Caco-2 (cell line): ENCODE measurements around the gene CDH13. TPM values are rescaled to one million over a fixed set of nuclear protein-coding genes. Genes with fewer than 3 reads are reported as not detected.

ENCODE experiments used
- BruUV-seq: library from RNA; stranded (reverse); fragments of 400-500 nt; replicated peaks from 2 replicates; lab custom pipeline; 2021; lab: Mats Ljungman, UMichigan
- CTCF ChIA-PET: fragments of 300-600 bp; sonication (Branson Sonifier 250); formaldehyde crosslinking; loops from one replicate; lab custom pipeline; 2022; ENCODE audit warnings: antibody characterized with exemption; lab: Charles Lee
- POLR2A ChIA-PET: fragments of 300-600 bp; sonication (Branson Sonifier 250); formaldehyde crosslinking; loops from one replicate; lab custom pipeline; 2022; ENCODE audit warnings: antibody characterized with exemption; lab: Charles Lee
- DNase-seq, 2 experiments: peaks; one replicate each; pipeline versions ENCODE4 v3.0.0 to v3.0.0-alpha.2; 2020 to 2022
- H3K27me3 ChIP-seq: replicated peaks from 2 replicates; pipeline ENCODE4 v1.6.0; 2011; ENCODE audit warnings: low read length; ENCODE audit not compliant: control insufficient read depth, insufficient read depth
- H3K36me3 ChIP-seq: 2 replicates; pipeline ENCODE4 v1.5.1; 2011; ENCODE audit warnings: low read length; ENCODE audit not compliant: control insufficient read depth, insufficient read depth
- H3K4me1 ChIP-seq: fragments of 250-450 bp; sonication (Bioruptor Pico); 2 replicates; pipeline ENCODE4 v1.5.1; 2020; ENCODE audit warnings: mild to moderate bottlenecking
- H3K4me3 ChIP-seq: 2 replicates; pipeline ENCODE4 v1.5.1; 2011; ENCODE audit warnings: low read depth, mild to moderate bottlenecking, control low read depth, low read length
- H3K9me3 ChIP-seq: fragments of 250-450 bp; sonication (Bioruptor Pico); 2 replicates; pipeline ENCODE4 v1.5.1; 2020; ENCODE audit warnings: mild to moderate bottlenecking, moderate library complexity
- H3K27ac Mint-ChIP-seq: one replicate; pipeline ENCODE4 v1.8.0; 2022; ENCODE audit warnings: mixed read lengths; ENCODE audit not compliant: unreplicated experiment
- H3K27me3 Mint-ChIP-seq: one replicate; pipeline ENCODE4 v1.8.0; 2022; ENCODE audit warnings: mixed read lengths; ENCODE audit not compliant: insufficient read depth, unreplicated experiment
- H3K36me3 Mint-ChIP-seq: one replicate; pipeline ENCODE4 v1.8.0; 2022; ENCODE audit warnings: mild to moderate bottlenecking, mixed read lengths; ENCODE audit not compliant: insufficient read depth, unreplicated experiment
- H3K4me1 Mint-ChIP-seq: one replicate; pipeline ENCODE4 v1.8.0; 2022; ENCODE audit warnings: low read depth, mixed read lengths; ENCODE audit not compliant: unreplicated experiment
- H3K4me3 Mint-ChIP-seq: one replicate; pipeline ENCODE4 v1.8.0; 2022; ENCODE audit warnings: mild to moderate bottlenecking, moderate library complexity, mixed read lengths; ENCODE audit not compliant: unreplicated experiment
- H3K9me3 Mint-ChIP-seq: one replicate; pipeline ENCODE4 v1.8.0; 2022; ENCODE audit warnings: mixed read lengths; ENCODE audit not compliant: unreplicated experiment
- intact Hi-C: fragments of 100-400 bp; cut with micrococcal nuclease; formaldehyde crosslinking; loops from one replicate; pipeline ENCODE4 v1.10.0; 2022; ENCODE audit not compliant: unreplicated experiment
- total RNA-seq: library from RNA; stranded (reverse); gene quantifications from 2 replicates; pipeline ENCODE4 v1.2.3, GENCODE V29; 2022
- TF ChIP-seq, protein P1 (sequence below), 2 experiments: fragments of 200-600 bp in 1 of 2; IDR thresholded peaks; 1 replicate in 1 of 2; 2 replicates in 1 of 2; pipeline versions ENCODE4 v1.5.1 to v1.8.0; 2011 to 2022; ENCODE audit warnings: antibody characterized with exemption in 1 of 2, control low read depth in 1 of 2, inconsistent platforms in 1 of 2, low read depth in 1 of 2, low read length in 1 of 2, mild to moderate bottlenecking in 1 of 2, moderate library complexity in 1 of 2; ENCODE audit not compliant: insufficient read depth in 1 of 2, severe bottlenecking in 1 of 2, unreplicated experiment in 1 of 2

Gene CDH13
- total RNA-seq, 1 experiment from 2014 or later: 2.2 TPM

DNA sequence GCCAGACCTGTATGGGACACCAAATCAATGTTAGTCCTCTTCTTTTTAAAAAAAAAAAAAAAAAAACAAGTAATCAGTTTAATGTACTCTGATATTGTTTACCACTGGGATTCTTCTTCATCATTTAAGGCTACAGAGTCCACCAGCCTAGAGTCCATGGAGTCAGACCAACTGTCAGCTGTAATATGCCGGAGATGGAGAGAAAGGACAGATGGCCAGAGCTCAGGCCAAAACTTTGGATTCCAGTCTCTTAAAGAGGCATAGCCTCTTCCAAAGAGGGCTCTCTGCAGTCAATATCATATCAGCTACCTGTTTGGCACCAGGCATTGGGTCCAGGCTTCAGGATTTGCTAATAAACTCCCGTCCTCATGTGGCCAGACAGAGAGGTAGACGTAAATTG lies 711.4 kb downstream of the CDH13 start:
- CTCF ChIA-PET: interaction anchor here (0.5 to 0.6 kb wide), 2 partner anchors 18 to 422 kb away, joined by 3 to 6 read pairs; no protein-coding TSS in a partner anchor
- H3K4me3 ChIP-seq: no peak overlapping the region
- Mint-ChIP-seq H3K27ac (no peak overlapping the region), H3K4me3 (no peak overlapping the region), H3K36me3 (no peaks in the 10 kb centered on the region), H3K27me3 (peaks cover 24% of the 10 kb centered on the region), H3K4me1 (no peaks in the 10 kb centered on the region), H3K9me3 (no peaks in the 10 kb centered on the region)
- no peaks in the 10 kb centered on the region for H3K4me1 ChIP-seq
- intact Hi-C loops: no loop called here
- H3K9me3 ChIP-seq: no peaks in the 10 kb centered on the region
- no peaks in the 10 kb centered on the region for H3K27me3 ChIP-seq
- no peak for DNase-seq
- POLR2A ChIA-PET: no interaction called here
- BruUV-seq: no TSS peak
- no peaks in the 10 kb centered on the region for H3K36me3 ChIP-seq
- TF ChIP-seq, protein P1, sequence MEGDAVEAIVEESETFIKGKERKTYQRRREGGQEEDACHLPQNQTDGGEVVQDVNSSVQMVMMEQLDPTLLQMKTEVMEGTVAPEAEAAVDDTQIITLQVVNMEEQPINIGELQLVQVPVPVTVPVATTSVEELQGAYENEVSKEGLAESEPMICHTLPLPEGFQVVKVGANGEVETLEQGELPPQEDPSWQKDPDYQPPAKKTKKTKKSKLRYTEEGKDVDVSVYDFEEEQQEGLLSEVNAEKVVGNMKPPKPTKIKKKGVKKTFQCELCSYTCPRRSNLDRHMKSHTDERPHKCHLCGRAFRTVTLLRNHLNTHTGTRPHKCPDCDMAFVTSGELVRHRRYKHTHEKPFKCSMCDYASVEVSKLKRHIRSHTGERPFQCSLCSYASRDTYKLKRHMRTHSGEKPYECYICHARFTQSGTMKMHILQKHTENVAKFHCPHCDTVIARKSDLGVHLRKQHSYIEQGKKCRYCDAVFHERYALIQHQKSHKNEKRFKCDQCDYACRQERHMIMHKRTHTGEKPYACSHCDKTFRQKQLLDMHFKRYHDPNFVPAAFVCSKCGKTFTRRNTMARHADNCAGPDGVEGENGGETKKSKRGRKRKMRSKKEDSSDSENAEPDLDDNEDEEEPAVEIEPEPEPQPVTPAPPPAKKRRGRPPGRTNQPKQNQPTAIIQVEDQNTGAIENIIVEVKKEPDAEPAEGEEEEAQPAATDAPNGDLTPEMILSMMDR (IDR thresholded peaks at IDR 0.05; ENCODE audit: insufficient read depth in 1 of 2, low read depth in 1 of 2, low read length in 1 of 2, severe bottlenecking in 1 of 2, unreplicated experiment in 1 of 2): no peak

DNA sequence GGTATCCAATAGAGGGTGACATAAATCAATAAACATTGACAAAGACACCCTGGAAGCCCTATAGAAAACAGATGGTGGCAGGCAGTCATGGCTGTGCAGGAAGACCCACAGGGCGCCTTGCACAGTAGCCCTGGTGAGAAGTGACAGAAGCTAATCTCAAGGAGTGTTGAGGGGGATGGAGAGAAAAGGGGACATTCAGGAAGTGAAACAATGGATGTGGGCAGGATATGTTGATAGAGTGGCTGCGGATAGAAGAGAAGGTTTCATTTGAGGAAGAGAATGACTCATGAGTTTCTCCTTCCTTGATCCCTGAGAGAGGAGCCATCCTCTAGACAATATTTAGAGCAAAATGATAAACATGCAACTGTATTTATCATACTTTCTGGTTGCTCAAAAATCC lies 712.2 kb downstream of the CDH13 start:
- H3K27ac Mint-ChIP-seq: no peak overlapping the region
- Histone ChIP-seq H3K36me3 (no peaks in the 10 kb centered on the region), H3K4me1 (no peaks in the 10 kb centered on the region), H3K27me3 (no peaks in the 10 kb centered on the region), H3K4me3 (no peak overlapping the region), H3K9me3 (no peaks in the 10 kb centered on the region)
- intact Hi-C loops: no loop called here
- no peaks in the 10 kb centered on the region for H3K36me3 Mint-ChIP-seq
- no peak overlapping the region for H3K4me3 Mint-ChIP-seq
- TF ChIP-seq, protein P1 (IDR thresholded peaks at IDR 0.05; ENCODE audit: insufficient read depth in 1 of 2, low read depth in 1 of 2, low read length in 1 of 2, severe bottlenecking in 1 of 2, unreplicated experiment in 1 of 2): no peak
- H3K4me1 Mint-ChIP-seq: no peaks in the 10 kb centered on the region
- CTCF ChIA-PET: no interaction called here
- H3K27me3 Mint-ChIP-seq: peaks cover 22% of the 10 kb centered on the region
- BruUV-seq: no TSS peak
- no peak for DNase-seq
- H3K9me3 Mint-ChIP-seq: no peaks in the 10 kb centered on the region
- POLR2A ChIA-PET: no interaction called here

DNA sequence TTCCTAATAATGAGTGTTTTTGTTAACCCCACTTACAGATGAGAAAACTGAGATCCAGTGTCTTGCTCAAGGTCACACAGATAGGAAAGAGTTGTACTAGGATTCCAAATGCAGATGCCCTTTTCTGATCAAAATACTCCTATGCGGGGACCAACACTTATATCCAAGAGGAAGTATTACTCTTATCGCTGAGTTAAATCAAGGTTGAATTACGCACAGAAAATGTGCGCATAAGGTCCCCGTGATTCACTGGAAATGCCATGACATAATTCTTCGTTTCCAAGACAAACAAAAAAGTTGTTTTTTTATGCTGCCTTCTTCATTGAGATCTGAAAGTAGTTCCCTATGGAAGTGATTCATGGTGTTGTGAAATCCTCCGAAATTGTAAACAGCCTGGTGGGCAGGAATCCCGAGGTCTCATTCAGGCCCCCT lies 717.2 kb downstream of the CDH13 start:
- H3K4me3 Mint-ChIP-seq: no peak overlapping the region
- DNase-seq: no peak
- Histone ChIP-seq H3K27me3 (no peaks in the 10 kb centered on the region), H3K4me1 (no peaks in the 10 kb centered on the region), H3K36me3 (no peaks in the 10 kb centered on the region), H3K4me3 (no peak overlapping the region), H3K9me3 (no peaks in the 10 kb centered on the region)
- intact Hi-C loops: no loop called here
- no peaks in the 10 kb centered on the region for H3K9me3 Mint-ChIP-seq
- ChIA-PET CTCF (interaction anchor here (0.6 kb wide), 1 partner anchor 27 kb away, joined by 7 read pairs; no protein-coding TSS in a partner anchor), POLR2A (no interaction called here)
- no peaks in the 10 kb centered on the region for H3K4me1 Mint-ChIP-seq
- H3K27ac Mint-ChIP-seq: no peak overlapping the region
- TF ChIP-seq, protein P1 (IDR thresholded peaks at IDR 0.05; ENCODE audit: insufficient read depth in 1 of 2, low read depth in 1 of 2, low read length in 1 of 2, severe bottlenecking in 1 of 2, unreplicated experiment in 1 of 2): no peak
- H3K27me3 Mint-ChIP-seq: peaks cover 23% of the 10 kb centered on the region
- BruUV-seq: no TSS peak
- H3K36me3 Mint-ChIP-seq: no peaks in the 10 kb centered on the region
